ENCODE measurements around the gene SORCS2. TPM values are rescaled to one million over a fixed set of nuclear protein-coding genes. Genes with fewer than 3 reads are reported as not detected.

Gene SORCS2
- total RNA-seq, 1 experiment from 2014 or later = 4.1 TPM

GRCh38 chr4:7348946-7349900, 156.9 kb downstream of the SORCS2 start:
- DNase-seq (no peak), ATAC-seq (no peak)
- no TSS peak for BruUV-seq (replicated peaks)
- no peak overlapping the region for H3K4me2 ChIP-seq (ENCODE audit: low read length)
- no peaks in the 10 kb centered on the region for H3F3A ChIP-seq (ENCODE audit: low read length, unreplicated experiment)
- ChIA-PET POLR2A (ENCODE audit: unreplicated experiment) (no interaction called here), CTCF (no interaction called here)
- intact Hi-C loops (cut with micrococcal nuclease) = no loop called here
- no peak overlapping the region for H2AFZ ChIP-seq (ENCODE audit: low read length)
- no peaks in the 10 kb centered on the region for H4K20me1 ChIP-seq (ENCODE audit: low read length)
- H3K9me2 ChIP-seq (replicated peaks; ENCODE audit: low read length) = no peaks in the 10 kb centered on the region
- H3K36me3 ChIP-seq (ENCODE audit: low read depth, low read length) = no peaks in the 10 kb centered on the region
- H3K27me3 ChIP-seq (ENCODE audit: low read length) = no peaks in the 10 kb centered on the region
- no peak overlapping the region for H3K9ac ChIP-seq (ENCODE audit: low read length)
- no peaks in the 10 kb centered on the region for H3K4me1 ChIP-seq (ENCODE audit: insufficient read depth, low read length)
- H3K27ac ChIP-seq (ENCODE audit: low read length) = no peak overlapping the region
- H3K4me3 ChIP-seq (ENCODE audit: low read length) = no peak overlapping the region
- H3K79me2 ChIP-seq (ENCODE audit: low read length) = no peaks in the 10 kb centered on the region
- TF ChIP-seq, protein P1, sequence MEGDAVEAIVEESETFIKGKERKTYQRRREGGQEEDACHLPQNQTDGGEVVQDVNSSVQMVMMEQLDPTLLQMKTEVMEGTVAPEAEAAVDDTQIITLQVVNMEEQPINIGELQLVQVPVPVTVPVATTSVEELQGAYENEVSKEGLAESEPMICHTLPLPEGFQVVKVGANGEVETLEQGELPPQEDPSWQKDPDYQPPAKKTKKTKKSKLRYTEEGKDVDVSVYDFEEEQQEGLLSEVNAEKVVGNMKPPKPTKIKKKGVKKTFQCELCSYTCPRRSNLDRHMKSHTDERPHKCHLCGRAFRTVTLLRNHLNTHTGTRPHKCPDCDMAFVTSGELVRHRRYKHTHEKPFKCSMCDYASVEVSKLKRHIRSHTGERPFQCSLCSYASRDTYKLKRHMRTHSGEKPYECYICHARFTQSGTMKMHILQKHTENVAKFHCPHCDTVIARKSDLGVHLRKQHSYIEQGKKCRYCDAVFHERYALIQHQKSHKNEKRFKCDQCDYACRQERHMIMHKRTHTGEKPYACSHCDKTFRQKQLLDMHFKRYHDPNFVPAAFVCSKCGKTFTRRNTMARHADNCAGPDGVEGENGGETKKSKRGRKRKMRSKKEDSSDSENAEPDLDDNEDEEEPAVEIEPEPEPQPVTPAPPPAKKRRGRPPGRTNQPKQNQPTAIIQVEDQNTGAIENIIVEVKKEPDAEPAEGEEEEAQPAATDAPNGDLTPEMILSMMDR (conservative IDR thresholded peaks at IDR 0.05; ENCODE audit: low read depth, low read length) = no peak
- TF ChIP-seq EZH2 (IDR thresholded peaks at IDR 0.05; ENCODE audit: low read length, unreplicated experiment) (no peak), EZH2phosphoT487 (IDR thresholded peaks at IDR 0.05; ENCODE audit: borderline replicate concordance, low read length) (no peak)
- no peaks in the 10 kb centered on the region for H3K9me3 ChIP-seq (ENCODE audit: low read length)

DNA sequence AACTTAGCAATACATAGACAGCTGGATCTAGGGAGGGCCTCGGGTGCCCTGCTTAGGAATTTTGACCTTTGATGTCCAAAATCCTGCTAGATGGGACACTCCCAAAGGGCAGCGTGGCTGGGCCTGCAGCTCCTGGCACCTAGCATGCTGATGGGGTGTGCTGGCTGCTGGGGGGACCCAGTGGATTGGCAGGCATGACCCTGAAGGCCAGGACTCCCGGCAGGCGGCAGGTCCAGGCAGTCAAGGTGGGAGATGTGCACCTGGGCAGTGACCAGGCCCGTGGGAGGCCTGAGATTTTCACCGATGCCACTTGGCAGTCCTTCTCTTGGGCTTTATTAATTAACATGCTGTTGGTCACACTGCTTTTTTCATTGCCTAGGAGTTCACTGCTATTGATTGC, 158.1 kb downstream of the SORCS2 start:
- POLR2A ChIA-PET (ENCODE audit: unreplicated experiment) = no interaction called here
- Histone ChIP-seq H2AFZ (ENCODE audit: low read length) (no peak overlapping the region), H3K4me2 (ENCODE audit: low read length) (no peak overlapping the region), H3K9me2 (replicated peaks; ENCODE audit: low read length) (no peaks in the 10 kb centered on the region), H3K27me3 (ENCODE audit: low read length) (no peaks in the 10 kb centered on the region), H4K20me1 (ENCODE audit: low read length) (no peaks in the 10 kb centered on the region), H3K9me3 (ENCODE audit: low read length) (no peaks in the 10 kb centered on the region), H3K36me3 (ENCODE audit: low read depth, low read length) (no peaks in the 10 kb centered on the region), H3K9ac (ENCODE audit: low read length) (no peak overlapping the region), H3K4me3 (ENCODE audit: low read length) (no peak overlapping the region), H3K79me2 (ENCODE audit: low read length) (no peaks in the 10 kb centered on the region), H3F3A (ENCODE audit: low read length, unreplicated experiment) (no peaks in the 10 kb centered on the region), H3K27ac (ENCODE audit: low read length) (no peak overlapping the region), H3K4me1 (ENCODE audit: insufficient read depth, low read length) (no peaks in the 10 kb centered on the region)
- CTCF ChIA-PET = no interaction called here
- ATAC-seq = no peak
- TF ChIP-seq, protein P1 (conservative IDR thresholded peaks at IDR 0.05; ENCODE audit: low read depth, low read length) = no peak
- TF ChIP-seq EZH2 (IDR thresholded peaks at IDR 0.05; ENCODE audit: low read length, unreplicated experiment) (no peak), EZH2phosphoT487 (IDR thresholded peaks at IDR 0.05; ENCODE audit: borderline replicate concordance, low read length) (no peak)
- DNase-seq = no peak
- BruUV-seq (replicated peaks) = no TSS peak
- intact Hi-C loops (cut with micrococcal nuclease) = no loop called here

DNA sequence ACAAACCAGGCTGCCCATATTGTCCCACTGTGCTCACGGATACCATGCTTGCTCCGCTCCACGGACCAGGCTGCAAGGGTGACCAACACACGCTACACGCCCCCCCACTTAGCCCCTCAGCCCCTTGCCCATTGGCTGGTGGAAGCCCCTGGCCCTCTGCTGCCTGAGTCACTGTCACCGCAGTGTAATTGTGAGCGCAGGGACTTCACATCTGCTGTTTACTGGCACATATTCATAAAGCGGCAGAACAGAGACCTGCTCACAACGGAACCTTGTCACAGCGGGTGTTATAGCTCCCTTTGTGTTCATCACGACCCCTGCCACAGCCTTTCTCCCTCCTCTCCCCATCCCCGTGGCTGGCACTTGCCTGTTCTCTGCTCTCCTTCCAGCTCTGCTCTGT, 158.7 kb downstream of the SORCS2 start:
- POLR2A ChIA-PET (ENCODE audit: unreplicated experiment) = no interaction called here
- Histone ChIP-seq H2AFZ (ENCODE audit: low read length) (no peak overlapping the region), H3K27me3 (ENCODE audit: low read length) (no peaks in the 10 kb centered on the region), H3K79me2 (ENCODE audit: low read length) (no peaks in the 10 kb centered on the region), H3K9me2 (replicated peaks; ENCODE audit: low read length) (no peaks in the 10 kb centered on the region), H3K4me3 (ENCODE audit: low read length) (no peak overlapping the region), H3K9ac (ENCODE audit: low read length) (no peak overlapping the region), H3K36me3 (ENCODE audit: low read depth, low read length) (no peaks in the 10 kb centered on the region), H3K27ac (ENCODE audit: low read length) (no peak overlapping the region), H3K4me2 (ENCODE audit: low read length) (no peak overlapping the region), H3K4me1 (ENCODE audit: insufficient read depth, low read length) (no peaks in the 10 kb centered on the region), H3F3A (ENCODE audit: low read length, unreplicated experiment) (no peaks in the 10 kb centered on the region), H4K20me1 (ENCODE audit: low read length) (no peaks in the 10 kb centered on the region), H3K9me3 (ENCODE audit: low read length) (no peaks in the 10 kb centered on the region)
- CTCF ChIA-PET = no interaction called here
- ATAC-seq (no peak), DNase-seq (no peak)
- BruUV-seq (replicated peaks) = no TSS peak
- TF ChIP-seq, protein P1 (conservative IDR thresholded peaks at IDR 0.05; ENCODE audit: low read depth, low read length) = no peak
- TF ChIP-seq EZH2phosphoT487 (IDR thresholded peaks at IDR 0.05; ENCODE audit: borderline replicate concordance, low read length) = no peak
- TF ChIP-seq EZH2 (IDR thresholded peaks at IDR 0.05; ENCODE audit: low read length, unreplicated experiment) = no peak
- intact Hi-C loops (cut with micrococcal nuclease) = no loop called here

All from PC-3 (cell line).